Measurements from ENCODE around the gene CD93.

Gene CD93

DNA sequence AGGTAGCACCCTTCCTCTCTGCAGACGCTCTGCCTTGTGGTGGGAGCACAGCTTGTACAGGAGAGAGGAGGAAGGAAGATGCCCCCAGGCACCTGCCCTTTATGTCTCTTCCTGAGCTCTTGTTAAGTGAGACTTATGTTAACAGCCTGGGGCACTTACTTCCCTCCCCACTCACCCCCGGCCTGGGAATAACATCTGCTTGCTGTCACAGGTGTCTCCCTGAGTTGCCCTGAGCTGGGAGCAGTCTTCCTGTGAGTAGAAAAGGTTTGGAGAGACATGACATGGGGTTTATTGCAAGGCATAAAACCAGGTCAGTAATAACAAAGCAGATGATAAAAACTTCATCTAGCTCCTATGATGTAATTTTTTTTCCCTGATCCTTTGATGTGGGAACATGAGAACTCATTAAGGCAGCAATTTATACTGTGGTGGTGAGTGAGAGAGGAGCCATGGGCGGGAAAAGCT is 49.1 kb downstream of the CD93 start:
- DNase-seq (ENCODE audit: low spot score), result no peak
- TF ChIP-seq, protein P1, sequence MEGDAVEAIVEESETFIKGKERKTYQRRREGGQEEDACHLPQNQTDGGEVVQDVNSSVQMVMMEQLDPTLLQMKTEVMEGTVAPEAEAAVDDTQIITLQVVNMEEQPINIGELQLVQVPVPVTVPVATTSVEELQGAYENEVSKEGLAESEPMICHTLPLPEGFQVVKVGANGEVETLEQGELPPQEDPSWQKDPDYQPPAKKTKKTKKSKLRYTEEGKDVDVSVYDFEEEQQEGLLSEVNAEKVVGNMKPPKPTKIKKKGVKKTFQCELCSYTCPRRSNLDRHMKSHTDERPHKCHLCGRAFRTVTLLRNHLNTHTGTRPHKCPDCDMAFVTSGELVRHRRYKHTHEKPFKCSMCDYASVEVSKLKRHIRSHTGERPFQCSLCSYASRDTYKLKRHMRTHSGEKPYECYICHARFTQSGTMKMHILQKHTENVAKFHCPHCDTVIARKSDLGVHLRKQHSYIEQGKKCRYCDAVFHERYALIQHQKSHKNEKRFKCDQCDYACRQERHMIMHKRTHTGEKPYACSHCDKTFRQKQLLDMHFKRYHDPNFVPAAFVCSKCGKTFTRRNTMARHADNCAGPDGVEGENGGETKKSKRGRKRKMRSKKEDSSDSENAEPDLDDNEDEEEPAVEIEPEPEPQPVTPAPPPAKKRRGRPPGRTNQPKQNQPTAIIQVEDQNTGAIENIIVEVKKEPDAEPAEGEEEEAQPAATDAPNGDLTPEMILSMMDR (IDR thresholded peaks at IDR 0.05; ENCODE audit: extremely low read depth, missing control alignments), result no peak

DNA sequence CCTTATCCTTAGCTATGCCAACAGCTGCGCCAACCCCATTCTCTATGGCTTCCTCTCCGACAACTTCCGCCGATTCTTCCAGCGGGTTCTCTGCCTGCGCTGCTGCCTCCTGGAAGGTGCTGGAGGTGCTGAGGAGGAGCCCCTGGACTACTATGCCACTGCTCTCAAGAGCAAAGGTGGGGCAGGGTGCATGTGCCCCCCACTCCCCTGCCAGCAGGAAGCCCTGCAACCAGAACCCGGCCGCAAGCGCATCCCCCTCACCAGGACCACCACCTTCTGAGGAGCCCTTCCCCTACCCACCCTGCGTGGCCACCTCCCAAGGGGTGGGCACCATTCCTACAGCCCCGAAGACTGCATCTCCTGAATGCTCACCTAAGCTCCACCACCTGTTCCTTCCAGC is 49.8 kb downstream of the CD93 start:
- TF ChIP-seq, protein P1 (IDR thresholded peaks at IDR 0.05; ENCODE audit: extremely low read depth, missing control alignments), result no peak

GRCh38 chr20:23035731-23036130 is 50.4 kb downstream of the CD93 start:
- no peak for DNase-seq (ENCODE audit: low spot score)
- TF ChIP-seq, protein P1 (IDR thresholded peaks at IDR 0.05; ENCODE audit: extremely low read depth, missing control alignments), result no peak

More for the DNA sequence above, 49.8 kb downstream of the CD93 start:
- DNase-seq (ENCODE audit: low spot score), result no peak

GRCh38 chr20:23034721-23035671 is 51.1 kb downstream of the CD93 start, which contains the start of gene SSTR4:
Gene SSTR4, plus strand, starts transcription at chr20:23035312. Its CDS starts 172 bp downstream, at chr20:23035484.
- TF ChIP-seq, protein P1 (IDR thresholded peaks at IDR 0.05; ENCODE audit: extremely low read depth, missing control alignments), result no peak
- DNase-seq (ENCODE audit: low spot score), result no peak

GRCh38 chr20:23033918-23034317 is 52.2 kb downstream of the CD93 start:
- TF ChIP-seq, protein P1 (IDR thresholded peaks at IDR 0.05; ENCODE audit: extremely low read depth, missing control alignments), result no peak
- no peak for DNase-seq (ENCODE audit: low spot score)

DNA sequence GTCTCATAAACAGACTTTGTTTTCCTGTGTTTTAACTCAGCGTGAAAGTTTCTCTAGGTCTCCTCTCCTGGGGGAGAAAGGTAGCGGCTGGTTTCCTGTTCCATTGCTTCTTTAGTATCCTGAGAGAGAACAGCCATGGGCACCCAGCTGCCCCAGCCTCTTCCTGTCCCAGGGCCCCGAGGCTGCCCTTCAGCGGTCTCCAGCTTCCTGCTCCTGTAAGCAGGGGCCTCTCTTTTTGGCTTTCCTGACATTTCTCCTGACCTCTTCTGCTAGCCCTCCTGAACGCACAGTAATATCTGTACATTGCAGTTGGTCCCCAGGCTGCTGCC is 53.4 kb downstream of the CD93 start:
- no peak for DNase-seq (ENCODE audit: low spot score)
- TF ChIP-seq, protein P1 (IDR thresholded peaks at IDR 0.05; ENCODE audit: extremely low read depth, missing control alignments), result no peak

GRCh38 chr20:23032056-23032749 is 53.9 kb downstream of the CD93 start:
- TF ChIP-seq, protein P1 (IDR thresholded peaks at IDR 0.05; ENCODE audit: extremely low read depth, missing control alignments), result no peak

More at GRCh38 chr20:23032056-23032749, 53.9 kb downstream of the CD93 start:
- no peak for DNase-seq (ENCODE audit: low spot score)

Data from GM20000 (cell line).